Neural cell (in vitro differentiated cells): ENCODE measurements around the gene SLC6A6. TPM values are rescaled to one million over a fixed set of nuclear protein-coding genes. Genes with fewer than 3 reads are reported as not detected.

ENCODE experiments used
- H2AFZ ChIP-seq: fragments of 200-600, 300-800 bp; sonication (generic), shearing (Covaris generic); 2 replicates; pipeline ENCODE4 v1.6.0; 2014; ENCODE audit warnings: low read depth, mild to moderate bottlenecking, antibody characterized with exemption, low read length, moderate library complexity
- H3F3A ChIP-seq: fragments of 200-600 bp; shearing (Covaris generic); 2 replicates; pipeline ENCODE4 v1.6.1; 2016; ENCODE audit warnings: mild to moderate bottlenecking, moderate library complexity, mixed read lengths, antibody characterized with exemption, low read length; ENCODE audit not compliant: insufficient read depth, poor library complexity, severe bottlenecking
- H3K27ac ChIP-seq: fragments of 200-600, 300-800 bp; sonication (generic), shearing (Covaris generic); 2 replicates; pipeline ENCODE4 v1.5.1; 2014; ENCODE audit warnings: mild to moderate bottlenecking, low read length, moderate library complexity
- H3K27me3 ChIP-seq: fragments of 300-800, 200-600 bp; sonication (generic), shearing (Covaris generic); 2 replicates; pipeline ENCODE4 v1.6.0; 2014; ENCODE audit warnings: mild to moderate bottlenecking, low read depth, low read length, moderate library complexity; ENCODE audit not compliant: insufficient read depth
- H3K36me3 ChIP-seq: fragments of 300-800, 200-600 bp; sonication (generic), shearing (Covaris generic); 2 replicates; pipeline ENCODE4 v1.5.1; 2014; ENCODE audit warnings: mild to moderate bottlenecking, antibody characterized with exemption, low read length, moderate library complexity; ENCODE audit not compliant: insufficient read depth
- H3K4me2 ChIP-seq: fragments of 300-800, 200-600 bp; sonication (generic), shearing (Covaris generic); 2 replicates; pipeline ENCODE4 v1.6.0; 2014; ENCODE audit warnings: mild to moderate bottlenecking, low read length
- H3K4me3 ChIP-seq: fragments of 300-800, 200-600 bp; sonication (generic), shearing (Covaris generic); 2 replicates; pipeline ENCODE4 v1.5.1; 2014; ENCODE audit warnings: mild to moderate bottlenecking, low read length, moderate library complexity
- H3K79me2 ChIP-seq: fragments of 200-600 bp; shearing (Covaris generic); replicated peaks from 2 replicates; pipeline ENCODE4 v1.6.0; 2014; ENCODE audit warnings: mild to moderate bottlenecking, low read length, moderate library complexity; ENCODE audit not compliant: insufficient read depth
- H3K9ac ChIP-seq: fragments of 300-800, 200-600 bp; sonication (generic), shearing (Covaris generic); 2 replicates; pipeline ENCODE4 v1.6.1; 2016; ENCODE audit warnings: mild to moderate bottlenecking, low read length, mixed read lengths
- H3K9me2 ChIP-seq: fragments of 200-600 bp; shearing (Covaris generic); 2 replicates; pipeline ENCODE4 v1.6.1; 2016; ENCODE audit warnings: mild to moderate bottlenecking, low read length, mixed read lengths; ENCODE audit not compliant: insufficient read depth
- H3K9me3 ChIP-seq: fragments of 200-600, 300-800 bp; sonication (generic), shearing (Covaris generic); 2 replicates; pipeline ENCODE4 v1.6.1; 2016; ENCODE audit warnings: mild to moderate bottlenecking, mixed run types, low read length, moderate library complexity, mixed read lengths
- H4K20me1 ChIP-seq: fragments of 200-600 bp; shearing (Covaris generic); 2 replicates; pipeline ENCODE4 v1.6.1; 2016; ENCODE audit warnings: mild to moderate bottlenecking, mixed run types; ENCODE audit not compliant: insufficient read depth
- EP300 ChIP-seq: fragments of 450-650 bp; conservative IDR thresholded peaks from 2 replicates; pipeline ENCODE4 v1.6.1; 2014; ENCODE audit warnings: antibody characterized with exemption, mild to moderate bottlenecking, moderate library complexity; ENCODE audit not compliant: poor library complexity, severe bottlenecking
- EZH2 ChIP-seq: fragments of 200-600, 300-800 bp; shearing (Covaris generic), sonication (generic); IDR thresholded peaks from 2 replicates; pipeline ENCODE4 v1.6.1; 2014; ENCODE audit warnings: antibody characterized with exemption, low read length, borderline replicate concordance, mild to moderate bottlenecking; ENCODE audit not compliant: insufficient read depth, poor library complexity, severe bottlenecking
- MXI1 ChIP-seq: fragments of 450-650 bp; conservative IDR thresholded peaks from 2 replicates; pipeline ENCODE4 v1.6.1; 2014; ENCODE audit warnings: antibody characterized with exemption, mild to moderate bottlenecking; ENCODE audit not compliant: poor library complexity, severe bottlenecking
- POLR2AphosphoS5 ChIP-seq: IDR thresholded peaks from 2 replicates; pipeline ENCODE4 v1.6.1; 2012
- RAD21 ChIP-seq: fragments of 450-650 bp; conservative IDR thresholded peaks from 2 replicates; pipeline ENCODE4 v1.6.1; 2014; ENCODE audit warnings: antibody characterized with exemption, mild to moderate bottlenecking, moderate library complexity
- REST ChIP-seq: IDR thresholded peaks from 2 replicates; pipeline ENCODE4 v1.6.1; 2012; ENCODE audit warnings: borderline replicate concordance
- SMC3 ChIP-seq: fragments of 450-650 bp; conservative IDR thresholded peaks from 2 replicates; pipeline ENCODE4 v1.6.1; 2014; ENCODE audit warnings: antibody characterized with exemption, mild to moderate bottlenecking, moderate library complexity; ENCODE audit not compliant: poor library complexity
- TAF1 ChIP-seq: IDR thresholded peaks from 2 replicates; pipeline ENCODE4 v1.6.1; 2012; ENCODE audit warnings: low read depth
- polyA plus RNA-seq: library from polyadenylated mRNA; depleted of rRNA; stranded (reverse); fragments of >200 nt; gene quantifications from 2 replicates; pipeline ENCODE4 v1.2.3, GENCODE V29; 2014

Gene SLC6A6
- polyA plus RNA-seq, 1 donor from 2014 or later = 15.9 TPM

GRCh38 chr3:14411988-14412387 is 9.6 kb downstream of the SLC6A6 start:
- H3K4me3 ChIP-seq = no peak overlapping the region
- no peaks in the 10 kb centered on the region for H3K36me3 ChIP-seq
- H3K9ac ChIP-seq = no peak overlapping the region
- H3K79me2 ChIP-seq = peaks cover 5% of the 10 kb centered on the region
- H3K4me2 ChIP-seq = no peak overlapping the region
- H3K27me3 ChIP-seq = no peaks in the 10 kb centered on the region
- TF ChIP-seq SMC3 (no peak), EP300 (no peak), RAD21 (no peak), POLR2AphosphoS5 (no peak), EZH2 (no peak), TAF1 (no peak), REST (no peak)
- H3K9me3 ChIP-seq = no peaks in the 10 kb centered on the region
- H2AFZ ChIP-seq = no peak overlapping the region
- no peaks in the 10 kb centered on the region for H4K20me1 ChIP-seq
- H3K27ac ChIP-seq = no peak overlapping the region
- H3K9me2 ChIP-seq = no peaks in the 10 kb centered on the region
- no peaks in the 10 kb centered on the region for H3F3A ChIP-seq

- H3K27me3 ChIP-seq = no peaks in the 10 kb centered on the region
- H3K9me3 ChIP-seq = no peaks in the 10 kb centered on the region
- H3F3A ChIP-seq = no peaks in the 10 kb centered on the region
- no peaks in the 10 kb centered on the region for H3K36me3 ChIP-seq
- H3K9me2 ChIP-seq = no peaks in the 10 kb centered on the region
- TF ChIP-seq REST = no peak
- TF ChIP-seq EZH2 = no peak
- TF ChIP-seq MXI1 = no peak
- no peaks in the 10 kb centered on the region for H3K79me2 ChIP-seq
- no peaks in the 10 kb centered on the region for H4K20me1 ChIP-seq
- H3K4me2 ChIP-seq = no peak overlapping the region
- H3K9ac ChIP-seq = no peak overlapping the region
- no peak overlapping the region for H2AFZ ChIP-seq
- H3K4me3 ChIP-seq = no peak overlapping the region
- H3K27ac ChIP-seq = no peak overlapping the region
These were observed 10.5 kb downstream of the SLC6A6 start for GRCh38 chr3:14412831-14413380.
